Osteoblast (primary cell): Measurements from ENCODE around the gene MYOM1. TPM values are rescaled to one million over a fixed set of nuclear protein-coding genes. Genes with fewer than 3 reads are reported as not detected.

Experiments
- DNase-seq: peaks from one replicate; pipeline ENCODE4 v3.0.0; 2011; ENCODE audit warnings: low spot score, mixed read lengths; ENCODE audit not compliant: insufficient read length; ENCODE audit errors: missing footprints
- H2AFZ ChIP-seq: 2 replicates; pipeline ENCODE4 v1.6.0; 2011; ENCODE audit warnings: mild to moderate bottlenecking, low read length
- H3K27ac ChIP-seq: 2 replicates; pipeline ENCODE4 v1.5.1; 2011; ENCODE audit warnings: mild to moderate bottlenecking, low read depth, low read length, moderate library complexity
- H3K27me3 ChIP-seq: 2 replicates; pipeline ENCODE4 v1.6.0; 2012; ENCODE audit warnings: mild to moderate bottlenecking, control low read depth, inconsistent platforms, low read length, moderate library complexity; ENCODE audit not compliant: insufficient read depth
- H3K36me3 ChIP-seq: 2 replicates; pipeline ENCODE4 v1.5.1; 2011; ENCODE audit warnings: mild to moderate bottlenecking, low read length, control low read depth, moderate library complexity; ENCODE audit not compliant: insufficient read depth
- H3K4me1 ChIP-seq: 2 replicates; pipeline ENCODE4 v1.5.1; 2011; ENCODE audit warnings: mild to moderate bottlenecking, low read length, control low read depth, moderate library complexity; ENCODE audit not compliant: insufficient read depth
- H3K4me2 ChIP-seq: 2 replicates; pipeline ENCODE4 v1.6.0; 2011; ENCODE audit warnings: mild to moderate bottlenecking, low read length; ENCODE audit not compliant: insufficient read depth
- H3K4me3 ChIP-seq: fragments of 200-600 bp; sonication (generic); 3 replicates; pipeline ENCODE4 v1.5.1; 2012; ENCODE audit warnings: mild to moderate bottlenecking, low read length, inconsistent platforms; ENCODE audit not compliant: insufficient read depth
- H3K79me2 ChIP-seq: 2 replicates; pipeline ENCODE4 v1.6.0; 2012; ENCODE audit warnings: mild to moderate bottlenecking, low read length, control low read depth, inconsistent platforms; ENCODE audit not compliant: insufficient read depth
- H3K9me3 ChIP-seq: 2 replicates; pipeline ENCODE4 v1.5.1; 2011; ENCODE audit warnings: low read depth, low read length, control low read depth
- H4K20me1 ChIP-seq: 2 replicates; pipeline ENCODE4 v1.6.0; 2012; ENCODE audit warnings: mild to moderate bottlenecking, low read length, control low read depth; ENCODE audit not compliant: insufficient read depth
- total RNA-seq: library from RNA; depleted of rRNA; stranded (reverse); fragments of >200 nt; gene quantifications from 2 replicates; pipeline ENCODE4 v1.2.3, GENCODE V29; 2012
- TF ChIP-seq, protein P1 (sequence below): IDR thresholded peaks from 2 replicates; pipeline ENCODE4 v1.5.1; 2011; ENCODE audit warnings: mild to moderate bottlenecking, low read depth, low read length, moderate library complexity; ENCODE audit errors: extremely low read depth

The MYOM1 gene
- total RNA-seq, 1 donor = 1.8 TPM

- H3K4me3 ChIP-seq = no peak overlapping the region
- H4K20me1 ChIP-seq = no peaks in the 10 kb centered on the region
- H3K27ac ChIP-seq = no peak overlapping the region
- peak; percentile 61 for DNase-seq
- no peaks in the 10 kb centered on the region for H3K9me3 ChIP-seq
- peaks cover 3% of the 10 kb centered on the region for H3K27me3 ChIP-seq
- H3K36me3 ChIP-seq = no peaks in the 10 kb centered on the region
- H3K4me2 ChIP-seq = no peak overlapping the region
- no peak overlapping the region for H2AFZ ChIP-seq
- H3K4me1 ChIP-seq = peaks cover 5% of the 10 kb centered on the region
- TF ChIP-seq, protein P1, sequence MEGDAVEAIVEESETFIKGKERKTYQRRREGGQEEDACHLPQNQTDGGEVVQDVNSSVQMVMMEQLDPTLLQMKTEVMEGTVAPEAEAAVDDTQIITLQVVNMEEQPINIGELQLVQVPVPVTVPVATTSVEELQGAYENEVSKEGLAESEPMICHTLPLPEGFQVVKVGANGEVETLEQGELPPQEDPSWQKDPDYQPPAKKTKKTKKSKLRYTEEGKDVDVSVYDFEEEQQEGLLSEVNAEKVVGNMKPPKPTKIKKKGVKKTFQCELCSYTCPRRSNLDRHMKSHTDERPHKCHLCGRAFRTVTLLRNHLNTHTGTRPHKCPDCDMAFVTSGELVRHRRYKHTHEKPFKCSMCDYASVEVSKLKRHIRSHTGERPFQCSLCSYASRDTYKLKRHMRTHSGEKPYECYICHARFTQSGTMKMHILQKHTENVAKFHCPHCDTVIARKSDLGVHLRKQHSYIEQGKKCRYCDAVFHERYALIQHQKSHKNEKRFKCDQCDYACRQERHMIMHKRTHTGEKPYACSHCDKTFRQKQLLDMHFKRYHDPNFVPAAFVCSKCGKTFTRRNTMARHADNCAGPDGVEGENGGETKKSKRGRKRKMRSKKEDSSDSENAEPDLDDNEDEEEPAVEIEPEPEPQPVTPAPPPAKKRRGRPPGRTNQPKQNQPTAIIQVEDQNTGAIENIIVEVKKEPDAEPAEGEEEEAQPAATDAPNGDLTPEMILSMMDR = no peak
- H3K79me2 ChIP-seq = no peaks in the 10 kb centered on the region
These were observed 70.7 kb downstream of the MYOM1 start for GRCh38 chr18:3148930-3149535.

GRCh38 chr18:3147935-3148554, 71.7 kb downstream of the MYOM1 start:
- Histone ChIP-seq H2AFZ (no peak overlapping the region), H3K27ac (no peak overlapping the region), H3K9me3 (no peaks in the 10 kb centered on the region), H3K27me3 (peaks cover 3% of the 10 kb centered on the region), H3K79me2 (no peaks in the 10 kb centered on the region), H3K4me1 (peaks cover 5% of the 10 kb centered on the region), H3K4me3 (no peak overlapping the region), H3K4me2 (no peak overlapping the region), H3K36me3 (no peaks in the 10 kb centered on the region), H4K20me1 (no peaks in the 10 kb centered on the region)
- no peak for DNase-seq
- TF ChIP-seq, protein P1 = no peak

- H3K4me1 ChIP-seq = no peaks in the 10 kb centered on the region
- H3K4me2 ChIP-seq = no peak overlapping the region
- TF ChIP-seq, protein P1 = no peak
- no peaks in the 10 kb centered on the region for H4K20me1 ChIP-seq
- no peak overlapping the region for H3K27ac ChIP-seq
- no peak overlapping the region for H3K4me3 ChIP-seq
- peaks cover 7% of the 10 kb centered on the region for H3K27me3 ChIP-seq
- no peaks in the 10 kb centered on the region for H3K36me3 ChIP-seq
- H3K9me3 ChIP-seq = no peaks in the 10 kb centered on the region
- H3K79me2 ChIP-seq = no peaks in the 10 kb centered on the region
- DNase-seq = no peak
- H2AFZ ChIP-seq = no peak overlapping the region
These were observed 78.7 kb downstream of the MYOM1 start for GRCh38 chr18:3140986-3141639.

DNA sequence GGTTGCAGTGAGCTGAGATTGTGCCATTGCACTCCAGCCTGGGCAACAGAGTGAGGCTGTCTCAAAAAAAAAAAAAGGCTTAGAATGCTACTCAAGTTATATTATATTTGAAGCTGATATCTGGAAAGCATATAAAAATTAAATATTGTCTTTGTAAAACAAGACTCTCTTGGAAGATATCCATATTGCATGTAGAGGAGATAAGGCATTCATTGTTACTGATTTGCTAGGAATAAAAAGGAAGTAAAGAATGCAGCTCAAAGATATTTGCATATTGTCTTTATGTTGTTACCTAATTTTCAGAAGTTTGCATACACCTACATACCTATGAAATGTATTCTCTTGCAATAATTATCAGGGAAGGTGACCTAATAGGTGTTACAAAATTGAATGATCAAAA, 79.4 kb downstream of the MYOM1 start:
- no peak for DNase-seq
- no peaks in the 10 kb centered on the region for H3K9me3 ChIP-seq
- H3K27me3 ChIP-seq = peaks cover 7% of the 10 kb centered on the region
- no peaks in the 10 kb centered on the region for H4K20me1 ChIP-seq
- H3K27ac ChIP-seq = no peak overlapping the region
- no peaks in the 10 kb centered on the region for H3K79me2 ChIP-seq
- H3K4me3 ChIP-seq = no peak overlapping the region
- no peak overlapping the region for H3K4me2 ChIP-seq
- TF ChIP-seq, protein P1 = no peak
- no peak overlapping the region for H2AFZ ChIP-seq
- H3K36me3 ChIP-seq = no peaks in the 10 kb centered on the region
- no peaks in the 10 kb centered on the region for H3K4me1 ChIP-seq
